ENCODE measurements around the gene MUSK.

The MUSK gene

GRCh38 chr9:110801426-110801825 is 132.8 kb downstream of the MUSK start:
- Histone ChIP-seq H3K4me1 (ENCODE audit: control insufficient read depth in 1 of 2, insufficient read depth in 1 of 2, low read depth in 1 of 2, low read length in 1 of 2) (no peaks in the 10 kb centered on the region), H3K4me3 (ENCODE audit: low read depth in 1 of 2, low read length in 1 of 2) (no peak overlapping the region), H3K9me3 (no peaks in the 10 kb centered on the region), H3K36me3 (no peaks in the 10 kb centered on the region), H3K27me3 (no peaks in the 10 kb centered on the region), H3K27ac (no peak overlapping the region)
- no peak for TF ChIP-seq CTCF (IDR thresholded peaks at IDR 0.05)

- Histone ChIP-seq H3K4me1 (ENCODE audit: control insufficient read depth in 1 of 2, insufficient read depth in 1 of 2, low read depth in 1 of 2, low read length in 1 of 2) (no peaks in the 10 kb centered on the region), H3K27ac (no peak overlapping the region), H3K9me3 (no peaks in the 10 kb centered on the region), H3K4me3 (ENCODE audit: low read depth in 1 of 2, low read length in 1 of 2) (no peak overlapping the region), H3K36me3 (no peaks in the 10 kb centered on the region), H3K27me3 (no peaks in the 10 kb centered on the region)
- TF ChIP-seq CTCF (IDR thresholded peaks at IDR 0.05): no peak
Observed at GRCh38 chr9:110802416-110803035, 133.9 kb downstream of the MUSK start.

- no peak for TF ChIP-seq CTCF (IDR thresholded peaks at IDR 0.05)
- Histone ChIP-seq H3K4me3 (ENCODE audit: low read depth in 1 of 2, low read length in 1 of 2) (no peak overlapping the region), H3K4me1 (ENCODE audit: control insufficient read depth in 1 of 2, insufficient read depth in 1 of 2, low read depth in 1 of 2, low read length in 1 of 2) (no peaks in the 10 kb centered on the region)
Observed at GRCh38 chr9:110807956-110808598, 139.5 kb downstream of the MUSK start.

GRCh38 chr9:110808599-110808980 is 140.0 kb downstream of the MUSK start:
- TF ChIP-seq CTCF (IDR thresholded peaks at IDR 0.05): no peak
- Histone ChIP-seq H3K27ac (no peak overlapping the region), H3K4me1 (ENCODE audit: control insufficient read depth in 1 of 2, insufficient read depth in 1 of 2, low read depth in 1 of 2, low read length in 1 of 2) (no peaks in the 10 kb centered on the region), H3K9me3 (no peaks in the 10 kb centered on the region), H3K36me3 (no peaks in the 10 kb centered on the region), H3K4me3 (ENCODE audit: low read depth in 1 of 2, low read length in 1 of 2) (no peak overlapping the region), H3K27me3 (no peaks in the 10 kb centered on the region)

More at GRCh38 chr9:110807956-110808598, 139.5 kb downstream of the MUSK start:
- Histone ChIP-seq H3K9me3 (no peaks in the 10 kb centered on the region), H3K36me3 (no peaks in the 10 kb centered on the region), H3K27me3 (no peaks in the 10 kb centered on the region), H3K27ac (no peak overlapping the region)

- H3K27me3 ChIP-seq: no peaks in the 10 kb centered on the region
- no peak overlapping the region for H3K4me3 ChIP-seq (ENCODE audit: low read depth in 1 of 2, low read length in 1 of 2)
- no peak for TF ChIP-seq CTCF (IDR thresholded peaks at IDR 0.05)
- H3K27ac ChIP-seq: no peak overlapping the region
- no peaks in the 10 kb centered on the region for H3K4me1 ChIP-seq (ENCODE audit: control insufficient read depth in 1 of 2, insufficient read depth in 1 of 2, low read depth in 1 of 2, low read length in 1 of 2)
- no peaks in the 10 kb centered on the region for H3K36me3 ChIP-seq
- no peaks in the 10 kb centered on the region for H3K9me3 ChIP-seq
Observed at GRCh38 chr9:110809038-110809595, 140.5 kb downstream of the MUSK start.
